Lower leg skin (tissue), 4 donors: ENCODE data around the gene RHCG. TPM values are rescaled to one million over a fixed set of nuclear protein-coding genes. Genes with fewer than 3 reads are reported as not detected.

ENCODE experiments used
- DNase-seq, 2 donors: peaks; one replicate each; pipeline ENCODE4 v3.0.0-alpha.2; 2019; ENCODE audit warnings: low spot score in 2 of 2
- H3K4me3 ChIP-seq: fragments of 200-600 bp; sonication (generic); 2 replicates; pipeline ENCODE4 v1.5.1; 2017; ENCODE audit warnings: mild to moderate bottlenecking, low read depth; ENCODE audit not compliant: poor library complexity, severe bottlenecking
- CTCF ChIP-seq, 3 donors: fragments of 450-650 bp; IDR thresholded peaks; one replicate each; pipeline ENCODE4 v1.5.1; 2016; ENCODE audit warnings: antibody characterized with exemption in 3 of 3, mild to moderate bottlenecking in 3 of 3, moderate library complexity in 2 of 3
- POLR2A ChIP-seq, 2 donors: fragments of 450-650 bp; IDR thresholded peaks; one replicate each; pipeline ENCODE4 v1.6.1; 2016 to 2017; ENCODE audit warnings: antibody characterized with exemption in 2 of 2, mild to moderate bottlenecking in 1 of 2, moderate library complexity in 1 of 2
- WGBS, 2 donors: methylation state at CpG; one replicate each; pipeline ENCODE4 v1.1.5; 2018; 5-methylcytosine and 5-hydroxymethylcytosine counted together
- intact Hi-C: fragments of 100-400 bp; cut with DNase I; formaldehyde crosslinking; loops from one replicate; pipeline ENCODE4 v1.15.0; 2023; ENCODE audit warnings: low total_unique reads
- total RNA-seq, 4 donors: library from RNA; depleted of rRNA; stranded (reverse); fragments of >200 nt; gene quantifications; one replicate each; pipeline ENCODE4 v1.1.0, GENCODE V29; 2016

Gene RHCG
- total RNA-seq, 4 donors from 2014 or later = 1.3 to 29.0 (median 23.7) TPM

GRCh38 chr15:89445518-89445917 lies 50.9 kb downstream of the RHCG start:
- WGBS, 2 donors = 83 to 100% methylated on average over 1 of the region's 1 CpG
- intact Hi-C loops = no loop called here
- no peak for DNase-seq
- no peak overlapping the region for H3K4me3 ChIP-seq
- TF ChIP-seq POLR2A (IDR thresholded peaks at IDR 0.05) (no peak), CTCF (IDR thresholded peaks at IDR 0.05) (no peak)

- no peak overlapping the region for H3K4me3 ChIP-seq
- TF ChIP-seq POLR2A (IDR thresholded peaks at IDR 0.05) (no peak), CTCF (IDR thresholded peaks at IDR 0.05) (no peak)
- intact Hi-C loops = loop anchor here (5.0 kb wide), 1 partner anchor 113 kb away; no protein-coding TSS in a partner anchor
- no peak for DNase-seq
- WGBS, 2 donors = 43 to 53% methylated on average over 15 to 17 of the region's 17 CpGs
Measured at GRCh38 chr15:89444241-89445225, 51.9 kb downstream of the RHCG start.

DNA sequence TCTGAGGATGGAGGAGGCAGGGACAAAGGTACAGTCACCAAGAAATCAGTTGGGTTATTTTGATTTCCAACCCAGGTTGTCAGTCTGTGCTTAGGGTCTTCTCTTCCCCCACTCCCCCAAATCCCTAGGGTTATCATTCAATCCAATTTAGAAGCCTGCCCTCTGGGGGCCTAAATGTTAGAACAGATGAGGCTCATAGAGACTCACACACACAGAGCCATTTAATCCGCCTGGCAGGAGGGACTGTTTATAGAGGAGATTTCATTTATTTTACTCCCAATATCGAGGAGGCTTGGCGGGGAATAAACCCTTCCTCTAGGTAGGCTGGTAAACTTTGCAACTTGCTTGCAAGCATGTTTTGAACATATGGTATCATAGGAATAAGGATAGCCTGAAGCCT lies 52.8 kb downstream of the RHCG start:
- H3K4me3 ChIP-seq = no peak overlapping the region
- WGBS, 2 donors = 45 to 49% methylated on average over 3 of the region's 3 CpGs
- no peak for DNase-seq
- intact Hi-C loops = loop anchor here (5.0 kb wide), 1 partner anchor 114 kb away; no protein-coding TSS in a partner anchor
- TF ChIP-seq POLR2A (IDR thresholded peaks at IDR 0.05) = no peak

DNA sequence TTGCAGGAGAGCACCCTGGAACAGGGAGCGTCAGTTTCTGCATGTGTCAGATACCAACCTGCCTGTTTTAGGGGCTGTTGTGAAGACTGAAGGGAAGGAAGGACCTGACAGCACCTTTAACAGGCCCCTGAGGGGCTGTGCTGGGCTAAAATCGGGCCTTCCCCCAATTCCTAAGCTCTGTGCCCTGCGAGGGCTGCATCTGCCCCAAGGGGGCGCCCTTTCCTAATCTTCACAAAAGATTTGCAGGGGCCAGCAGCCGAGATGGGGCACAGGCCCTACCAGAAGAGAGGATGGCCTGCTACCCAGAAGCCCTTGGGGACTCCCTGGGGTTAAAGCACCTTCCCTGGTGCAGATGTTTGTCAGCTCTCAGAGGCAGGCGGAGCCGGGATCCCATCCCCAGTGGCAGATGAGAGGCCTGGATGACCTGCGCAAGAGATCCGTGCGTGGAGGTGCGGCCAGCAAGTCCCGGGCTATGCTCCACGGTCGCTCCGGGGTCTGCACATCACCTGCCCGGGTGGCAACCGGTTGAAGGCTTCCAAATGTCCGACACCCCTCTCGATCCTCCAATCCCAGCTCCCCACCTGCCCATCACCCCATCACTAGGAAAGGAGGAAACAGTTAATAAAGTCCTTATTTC lies 53.6 kb downstream of the RHCG start:
- DNase-seq = no peak
- intact Hi-C loops = loop anchor here (5.0 kb wide), 1 partner anchor 115 kb away; no protein-coding TSS in a partner anchor
- TF ChIP-seq CTCF (IDR thresholded peaks at IDR 0.05) (no peak), POLR2A (IDR thresholded peaks at IDR 0.05) (no peak)
- 50 to 59% methylated on average over 19 of the region's 19 CpGs for WGBS, 2 donors
- no peak overlapping the region for H3K4me3 ChIP-seq

DNA sequence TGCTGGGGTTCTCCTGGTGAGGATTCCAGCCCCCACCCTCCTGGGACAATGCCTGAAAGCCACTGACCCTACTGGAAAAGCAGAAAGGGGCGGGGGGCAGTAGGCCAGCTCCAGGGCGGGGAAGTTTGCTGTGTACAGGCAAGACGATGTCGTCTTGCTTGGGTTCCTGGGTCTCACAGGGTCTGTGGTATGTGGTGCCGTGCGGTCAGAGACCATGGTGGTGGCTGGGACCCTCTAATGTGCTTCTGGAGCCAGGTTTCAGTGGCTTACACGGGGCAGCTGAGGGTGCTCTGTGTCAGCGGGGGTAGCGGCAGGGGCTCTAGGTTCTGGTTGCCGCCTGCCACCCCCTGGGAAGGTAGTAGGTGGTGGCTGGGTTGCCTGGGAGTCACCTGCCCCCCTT lies 54.2 kb downstream of the RHCG start:
- no peak for DNase-seq
- intact Hi-C loops = loop anchor here (5.0 kb wide), 1 partner anchor 115 kb away; no protein-coding TSS in a partner anchor
- WGBS, 2 donors = 93% methylated on average over 8 to 10 of the region's 10 CpGs
- TF ChIP-seq CTCF (IDR thresholded peaks at IDR 0.05) (no peak), POLR2A (IDR thresholded peaks at IDR 0.05) (no peak)
- no peak overlapping the region for H3K4me3 ChIP-seq

GRCh38 chr15:89441295-89441812 lies 55.0 kb downstream of the RHCG start:
- DNase-seq = no peak
- WGBS, 2 donors = 52 to 64% methylated on average over 3 of the region's 3 CpGs
- H3K4me3 ChIP-seq = no peak overlapping the region
- TF ChIP-seq CTCF (IDR thresholded peaks at IDR 0.05) = no peak
- no peak for TF ChIP-seq POLR2A (IDR thresholded peaks at IDR 0.05)
- intact Hi-C loops = loop anchor here (5.0 kb wide), 1 partner anchor 116 kb away; no protein-coding TSS in a partner anchor
